Bronchial epithelial cell (primary cell): Measurements from ENCODE around the gene AP1B1. TPM values are rescaled to one million over a fixed set of nuclear protein-coding genes. Genes with fewer than 3 reads are reported as not detected.

Source experiments
- DNase-seq: peaks from one replicate; pipeline ENCODE4 v3.0.0-alpha.2; 2010; ENCODE audit warnings: low read depth
- FAIRE-seq: peaks from 2 replicates; lab custom pipeline; 2011; peaks lifted over from hg19 to GRCh38; lab: Jason Lieb, UNC
- H3K27me3 ChIP-seq: 2 replicates; pipeline ENCODE4 v1.5.1; 2011; ENCODE audit warnings: low read length; ENCODE audit not compliant: control insufficient read depth, insufficient read depth
- H3K36me3 ChIP-seq: 2 replicates; pipeline ENCODE4 v1.5.1; 2011; ENCODE audit warnings: low read length; ENCODE audit not compliant: control insufficient read depth, insufficient read depth
- H3K4me3 ChIP-seq: 2 replicates; pipeline ENCODE4 v1.5.1; 2011; ENCODE audit warnings: mild to moderate bottlenecking, low read depth, low read length, control low read depth
- CTCF ChIP-seq: IDR thresholded peaks from 2 replicates; pipeline ENCODE4 v1.5.1; 2011; ENCODE audit warnings: mild to moderate bottlenecking, moderate library complexity, low read length, control low read depth, inconsistent platforms; ENCODE audit not compliant: insufficient read depth, severe bottlenecking
- total RNA-seq: library from RNA; depleted of rRNA; stranded (reverse); fragments of >200 nt; gene quantifications from 2 replicates; pipeline ENCODE4 v1.2.1, GENCODE V29; 2014

Gene AP1B1
- total RNA-seq, 1 donor from 2014 or later, result 44.8 TPM

GRCh38 chr22:29292379-29292778 is 96.0 kb downstream of the AP1B1 start:
- H3K27me3 ChIP-seq, result no peaks in the 10 kb centered on the region
- H3K36me3 ChIP-seq, result peaks cover 28% of the 10 kb centered on the region
- no peak for TF ChIP-seq CTCF
- no peak overlapping the region for H3K4me3 ChIP-seq
- DNase-seq (no peak), FAIRE-seq (no peak)

DNA sequence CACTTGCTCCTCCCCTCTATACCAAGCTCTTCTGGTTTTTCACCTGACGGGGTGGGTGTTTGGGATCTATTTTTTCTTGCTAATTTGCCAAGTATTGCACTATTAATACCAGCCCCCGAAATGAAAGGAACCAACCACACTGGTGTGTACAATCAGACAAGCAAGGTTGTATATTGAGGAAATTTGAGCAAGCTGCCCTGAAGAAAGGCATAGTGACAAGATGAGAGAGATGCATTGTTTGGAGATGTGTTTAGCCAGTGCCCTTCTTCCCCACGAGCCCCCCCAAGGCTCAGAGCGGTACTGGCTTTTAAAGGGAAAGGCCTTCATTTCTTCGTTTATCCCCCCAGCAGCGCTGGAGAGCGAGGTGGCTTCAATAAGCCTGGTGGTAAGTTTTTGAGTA is 97.2 kb downstream of the AP1B1 start:
- TF ChIP-seq CTCF, result no peak
- DNase-seq (no peak), FAIRE-seq (no peak)
- Histone ChIP-seq H3K4me3 (no peak overlapping the region), H3K27me3 (no peaks in the 10 kb centered on the region), H3K36me3 (peaks cover 27% of the 10 kb centered on the region)

DNA sequence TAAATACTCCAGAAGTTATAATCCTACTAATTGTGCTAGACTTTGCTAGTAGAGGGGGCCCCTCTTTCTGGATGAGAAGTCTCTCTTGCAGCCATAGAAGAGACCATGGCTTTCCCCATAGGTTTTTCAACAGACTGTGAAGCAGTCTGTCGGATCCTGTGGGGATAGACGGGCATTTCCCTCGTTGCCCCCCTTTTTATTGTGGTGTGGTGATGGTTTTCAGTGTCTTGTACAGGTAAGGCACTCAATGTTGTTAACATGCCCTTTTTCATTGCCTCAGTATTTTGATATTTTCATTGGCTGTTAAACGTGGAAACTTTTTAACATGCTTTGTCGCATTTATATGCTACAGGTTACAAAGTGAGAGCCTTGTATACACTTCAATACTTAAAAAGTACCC is 98.3 kb downstream of the AP1B1 start:
- DNase-seq (no peak), FAIRE-seq (no peak)
- H3K27me3 ChIP-seq, result no peaks in the 10 kb centered on the region
- peaks cover 25% of the 10 kb centered on the region for H3K36me3 ChIP-seq
- TF ChIP-seq CTCF, result no peak
- no peak overlapping the region for H3K4me3 ChIP-seq

DNA sequence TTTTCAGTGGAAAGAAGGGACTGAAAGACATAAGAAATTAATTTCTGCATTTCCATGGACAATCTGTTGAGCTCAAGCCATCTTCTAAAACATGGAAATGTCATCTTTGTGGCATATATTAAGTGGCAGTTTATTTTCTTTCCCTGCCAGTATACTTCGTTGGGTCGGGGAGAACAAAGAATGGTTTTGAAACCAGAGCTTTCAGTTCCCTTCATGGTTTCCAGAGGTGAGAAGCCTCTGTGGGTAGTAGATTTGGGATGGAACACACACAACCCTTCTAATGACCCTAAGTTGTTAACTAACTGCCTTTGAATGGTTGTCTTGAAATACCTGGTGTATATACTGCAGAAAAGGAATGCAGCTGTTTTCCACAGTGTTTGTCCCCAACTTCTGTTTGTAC is 99.5 kb downstream of the AP1B1 start:
- no peak overlapping the region for H3K4me3 ChIP-seq
- H3K27me3 ChIP-seq, result no peaks in the 10 kb centered on the region
- H3K36me3 ChIP-seq, result peaks cover 31% of the 10 kb centered on the region
- no peak for DNase-seq
- TF ChIP-seq CTCF, result no peak
- FAIRE-seq, result no peak

DNA sequence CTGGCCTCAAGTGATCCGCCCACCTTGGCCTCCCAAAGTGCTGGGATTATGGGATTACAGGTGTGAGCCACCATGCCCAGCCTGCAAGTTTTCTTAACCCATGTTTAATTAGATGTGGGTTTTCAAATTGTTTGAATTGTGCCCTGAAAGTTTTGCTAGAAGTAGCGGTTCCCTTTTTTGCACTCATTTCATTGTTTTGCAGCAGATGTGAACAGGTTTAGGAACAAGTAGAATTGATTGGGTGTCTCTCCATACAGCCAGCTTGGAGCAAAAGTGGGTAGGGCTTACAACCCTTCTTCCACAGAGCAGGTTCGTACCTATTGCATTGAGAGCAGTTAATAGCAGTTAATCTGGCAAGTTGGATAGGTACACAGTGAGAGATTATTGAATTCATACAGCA is 104.2 kb downstream of the AP1B1 start:
- FAIRE-seq, result no peak
- H3K27me3 ChIP-seq, result no peaks in the 10 kb centered on the region
- H3K4me3 ChIP-seq, result no peak overlapping the region
- no peak for TF ChIP-seq CTCF
- no peak for DNase-seq
- H3K36me3 ChIP-seq, result peaks cover 29% of the 10 kb centered on the region

DNA sequence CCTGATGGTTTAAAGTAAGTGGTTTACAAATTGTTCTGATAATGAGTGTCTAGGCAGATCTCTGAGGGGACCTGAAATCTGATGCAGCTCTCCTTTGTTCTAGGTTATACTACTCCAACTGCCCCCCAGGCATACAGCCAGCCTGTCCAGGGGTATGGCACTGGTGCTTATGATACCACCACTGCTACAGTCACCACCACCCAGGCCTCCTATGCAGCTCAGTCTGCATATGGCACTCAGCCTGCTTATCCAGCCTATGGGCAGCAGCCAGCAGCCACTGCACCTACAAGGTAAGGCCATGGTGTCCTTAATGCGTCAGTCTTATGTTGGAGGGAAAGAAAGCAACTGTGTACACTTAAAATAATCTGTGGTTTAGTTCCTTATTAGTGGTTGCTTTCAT is 110.4 kb downstream of the AP1B1 start:
- no peak for DNase-seq
- no peak for TF ChIP-seq CTCF
- no peak for FAIRE-seq
- Histone ChIP-seq H3K4me3 (no peak overlapping the region), H3K27me3 (no peaks in the 10 kb centered on the region), H3K36me3 (peaks cover 20% of the 10 kb centered on the region)
